Endothelial cell (in vitro differentiated cells): ENCODE measurements around the gene SEBOX. TPM values are rescaled to one million over a fixed set of nuclear protein-coding genes. Genes with fewer than 3 reads are reported as not detected.

Source experiments
- DNase-seq: peaks from one replicate; pipeline ENCODE4 v3.0.0; 2021; ENCODE audit warnings: low spot score
- H3K27ac Mint-ChIP-seq: one replicate; pipeline ENCODE4 v1.8.0; 2021; ENCODE audit warnings: mixed read lengths, inconsistent platforms; ENCODE audit not compliant: unreplicated experiment
- H3K27me3 Mint-ChIP-seq: one replicate; pipeline ENCODE4 v1.8.0; 2021; ENCODE audit warnings: mild to moderate bottlenecking, moderate library complexity, mixed read lengths, inconsistent platforms; ENCODE audit not compliant: unreplicated experiment
- H3K36me3 Mint-ChIP-seq: one replicate; pipeline ENCODE4 v1.8.0; 2021; ENCODE audit warnings: mild to moderate bottlenecking, low read depth, mixed read lengths, inconsistent platforms; ENCODE audit not compliant: unreplicated experiment
- H3K4me1 Mint-ChIP-seq: one replicate; pipeline ENCODE4 v1.8.0; 2021; ENCODE audit warnings: mild to moderate bottlenecking, mixed read lengths, inconsistent platforms; ENCODE audit not compliant: unreplicated experiment
- H3K4me3 Mint-ChIP-seq: one replicate; pipeline ENCODE4 v1.8.0; 2021; ENCODE audit warnings: mild to moderate bottlenecking, mixed read lengths, inconsistent platforms; ENCODE audit not compliant: unreplicated experiment
- H3K9me3 Mint-ChIP-seq: one replicate; pipeline ENCODE4 v1.8.0; 2021; ENCODE audit warnings: mixed read lengths, inconsistent platforms; ENCODE audit not compliant: unreplicated experiment
- CTCF ChIP-seq: fragments of 200-600 bp; sonication (generic); IDR thresholded peaks from one replicate; pipeline ENCODE4 v1.5.0; 2021; ENCODE audit warnings: antibody characterized with exemption; ENCODE audit not compliant: unreplicated experiment
- total RNA-seq: library from RNA; stranded (reverse); fragmentation: NEBNext Ultra II Directional; extraction: Animal tissue kit (Norgen Biotek cat#: 25700); gene quantifications from one replicate; pipeline ENCODE4 v1.2.1, GENCODE V29; 2021; ENCODE audit not compliant: unreplicated experiment

SEBOX gene
- total RNA-seq, 1 donor from 2014 or later = not detected

- no peak for DNase-seq
- Mint-ChIP-seq H3K4me3 (no peak overlapping the region), H3K4me1 (peaks cover 37% of the 10 kb centered on the region), H3K9me3 (no peaks in the 10 kb centered on the region), H3K36me3 (peaks cover 9% of the 10 kb centered on the region), H3K27me3 (peaks cover 12% of the 10 kb centered on the region), H3K27ac (no peak overlapping the region)
- TF ChIP-seq CTCF = no peak
Measured at GRCh38 chr17:28395426-28395825, 30.4 kb upstream of the SEBOX start.

- no peak for TF ChIP-seq CTCF
- Mint-ChIP-seq H3K4me3 (peak overlapping the region; percentile 33), H3K27ac (no peak overlapping the region), H3K4me1 (peaks cover 45% of the 10 kb centered on the region), H3K9me3 (no peaks in the 10 kb centered on the region), H3K36me3 (peaks cover 9% of the 10 kb centered on the region), H3K27me3 (peaks cover 12% of the 10 kb centered on the region)
- DNase-seq = no peak
Measured at GRCh38 chr17:28394337-28395116, 29.5 kb upstream of the SEBOX start.

GRCh38 chr17:28392491-28392890 is 27.5 kb upstream of the SEBOX start:
- TF ChIP-seq CTCF = no peak
- H3K36me3 Mint-ChIP-seq = no peaks in the 10 kb centered on the region
- no peaks in the 10 kb centered on the region for H3K9me3 Mint-ChIP-seq
- no peak for DNase-seq
- peaks cover 7% of the 10 kb centered on the region for H3K27me3 Mint-ChIP-seq
- H3K4me3 Mint-ChIP-seq = no peak overlapping the region
- H3K27ac Mint-ChIP-seq = no peak overlapping the region
- peaks cover 36% of the 10 kb centered on the region for H3K4me1 Mint-ChIP-seq

GRCh38 chr17:28391401-28391800 is 26.4 kb upstream of the SEBOX start:
- Mint-ChIP-seq H3K36me3 (no peaks in the 10 kb centered on the region), H3K4me1 (peaks cover 36% of the 10 kb centered on the region), H3K4me3 (no peak overlapping the region), H3K27me3 (peaks cover 7% of the 10 kb centered on the region), H3K9me3 (no peaks in the 10 kb centered on the region), H3K27ac (no peak overlapping the region)
- TF ChIP-seq CTCF = no peak
- DNase-seq = no peak

GRCh38 chr17:28390984-28391383 is 26.0 kb upstream of the SEBOX start:
- H3K36me3 Mint-ChIP-seq = no peaks in the 10 kb centered on the region
- H3K4me3 Mint-ChIP-seq = no peak overlapping the region
- TF ChIP-seq CTCF = no peak
- H3K27ac Mint-ChIP-seq = no peak overlapping the region
- H3K9me3 Mint-ChIP-seq = no peaks in the 10 kb centered on the region
- no peak for DNase-seq
- peaks cover 7% of the 10 kb centered on the region for H3K27me3 Mint-ChIP-seq
- H3K4me1 Mint-ChIP-seq = peaks cover 36% of the 10 kb centered on the region
